ENCODE results near the gene ADSL. TPM values are rescaled to one million over a fixed set of nuclear protein-coding genes. Genes with fewer than 3 reads are reported as not detected.

The ADSL gene
- total and polyA plus RNA-seq, 2 donors (not counting 1 experiment from before 2014, with no cell fraction given), result 61.0 to 63.8 TPM

DNA sequence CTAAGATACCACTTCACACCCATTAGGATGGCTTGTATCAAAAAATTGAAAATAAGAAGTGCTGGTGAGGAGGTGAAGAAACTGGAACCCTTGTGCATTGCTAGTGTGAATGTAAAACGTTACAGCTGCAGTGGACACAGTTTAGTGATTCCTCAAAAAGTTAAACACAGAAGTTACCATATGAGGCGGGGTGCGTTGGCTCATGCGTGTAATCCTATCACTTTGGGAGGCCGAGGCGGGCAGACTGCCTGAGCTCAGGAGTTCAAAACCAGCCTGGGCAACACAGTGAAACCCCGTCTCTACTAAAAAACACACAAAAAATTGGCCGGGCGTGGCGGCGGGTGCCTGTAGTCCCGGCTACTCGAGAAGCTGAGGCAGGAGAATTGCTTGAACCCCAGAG lies 67.6 kb downstream of the ADSL start:
- Mint-ChIP-seq H3K4me1 (peaks cover 65% of the 10 kb centered on the region), H3K27ac (peak overlapping the region; percentile 92), H3K9me3 (ENCODE audit: insufficient read depth) (no peaks in the 10 kb centered on the region), H3K27me3 (no peaks in the 10 kb centered on the region), H3K4me3 (peak overlapping the region; percentile 81)
- peak overlapping the region; percentile 61 to 80 for H3K27ac ChIP-seq (ENCODE audit: low read length in 2 of 2)
- no peaks in the 10 kb centered on the region for H3K27me3 ChIP-seq (replicated peaks in 1 of 4; ENCODE audit: control extremely low read depth in 1 of 4, control insufficient read depth in 3 of 4, insufficient read depth in 4 of 4, low read length in 3 of 4)
- peaks cover 29% of the 10 kb centered on the region for H3K79me2 ChIP-seq (ENCODE audit: control insufficient read depth, insufficient read depth, low read length)
- peak overlapping the region; percentile 76 for H3K4me2 ChIP-seq (replicated peaks; ENCODE audit: low read depth, low read length, poor library complexity, severe bottlenecking)
- H3K36me3 ChIP-seq (replicated peaks in 1 of 2; ENCODE audit: control extremely low read depth in 1 of 2, control insufficient read depth in 1 of 2, extremely low read depth in 1 of 2, insufficient read depth in 2 of 2, low read length in 1 of 2), result peaks cover 0 to 55% of the 10 kb centered on the region in 2 experiments
- H3K9me3 ChIP-seq (ENCODE audit: control extremely low read depth in 1 of 3, control insufficient read depth in 2 of 3, insufficient read depth in 1 of 3, low read length in 2 of 3), result no peaks in the 10 kb centered on the region
- 10% methylated on average over 11 of the region's 13 CpGs for WGBS (ENCODE audit: insufficient coverage)
- TF ChIP-seq EZH2 (IDR thresholded peaks at IDR 0.05; ENCODE audit: borderline replicate concordance, insufficient read depth, low read depth, low read length, poor library complexity, severe bottlenecking), result no peak
- TF ChIP-seq, protein P1, sequence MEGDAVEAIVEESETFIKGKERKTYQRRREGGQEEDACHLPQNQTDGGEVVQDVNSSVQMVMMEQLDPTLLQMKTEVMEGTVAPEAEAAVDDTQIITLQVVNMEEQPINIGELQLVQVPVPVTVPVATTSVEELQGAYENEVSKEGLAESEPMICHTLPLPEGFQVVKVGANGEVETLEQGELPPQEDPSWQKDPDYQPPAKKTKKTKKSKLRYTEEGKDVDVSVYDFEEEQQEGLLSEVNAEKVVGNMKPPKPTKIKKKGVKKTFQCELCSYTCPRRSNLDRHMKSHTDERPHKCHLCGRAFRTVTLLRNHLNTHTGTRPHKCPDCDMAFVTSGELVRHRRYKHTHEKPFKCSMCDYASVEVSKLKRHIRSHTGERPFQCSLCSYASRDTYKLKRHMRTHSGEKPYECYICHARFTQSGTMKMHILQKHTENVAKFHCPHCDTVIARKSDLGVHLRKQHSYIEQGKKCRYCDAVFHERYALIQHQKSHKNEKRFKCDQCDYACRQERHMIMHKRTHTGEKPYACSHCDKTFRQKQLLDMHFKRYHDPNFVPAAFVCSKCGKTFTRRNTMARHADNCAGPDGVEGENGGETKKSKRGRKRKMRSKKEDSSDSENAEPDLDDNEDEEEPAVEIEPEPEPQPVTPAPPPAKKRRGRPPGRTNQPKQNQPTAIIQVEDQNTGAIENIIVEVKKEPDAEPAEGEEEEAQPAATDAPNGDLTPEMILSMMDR (IDR thresholded peaks at IDR 0.05), result no peak
- ChIA-PET CTCF (interaction anchor here (1.0 to 7.2 kb wide), 5 partner anchors 10 to 219 kb away, joined by 3 to 51 read pairs (median 5); no protein-coding TSS in a partner anchor), POLR2A (interaction anchor here (0.6 kb wide), 1 partner anchor 654 kb away, joined by 6 read pairs; no protein-coding TSS in a partner anchor)
- H2AFZ ChIP-seq (ENCODE audit: insufficient read depth, low read depth, low read length, poor library complexity, severe bottlenecking), result no peak overlapping the region
- peak overlapping the region; percentile 54 for H3K9ac ChIP-seq (ENCODE audit: low read length)
- peaks cover 13% of the 10 kb centered on the region for H4K20me1 ChIP-seq (ENCODE audit: control insufficient read depth, insufficient read depth, low read length, poor library complexity, severe bottlenecking)
- DNase-seq, result peak; percentile 77
- intact Hi-C loops (cut with micrococcal nuclease), result loop anchor here (1.0 to 10.0 kb wide), 2 partner anchors 22 to 51 kb away; no protein-coding TSS in a partner anchor
- ATAC-seq (ENCODE audit: low read depth), result peak; percentile 25
- H3K4me1 ChIP-seq (ENCODE audit: control insufficient read depth in 2 of 2, insufficient read depth in 2 of 2, low read length in 2 of 2), result peaks cover 75 to 77% of the 10 kb centered on the region in 2 donors
- peak overlapping the region in 2 of 5 experiments; percentile 2 to 56 for H3K4me3 ChIP-seq (ENCODE audit: control extremely low read depth in 1 of 5, extremely low read depth in 1 of 5, insufficient read depth in 1 of 5, low read depth in 2 of 5, low read length in 4 of 5)

DNA sequence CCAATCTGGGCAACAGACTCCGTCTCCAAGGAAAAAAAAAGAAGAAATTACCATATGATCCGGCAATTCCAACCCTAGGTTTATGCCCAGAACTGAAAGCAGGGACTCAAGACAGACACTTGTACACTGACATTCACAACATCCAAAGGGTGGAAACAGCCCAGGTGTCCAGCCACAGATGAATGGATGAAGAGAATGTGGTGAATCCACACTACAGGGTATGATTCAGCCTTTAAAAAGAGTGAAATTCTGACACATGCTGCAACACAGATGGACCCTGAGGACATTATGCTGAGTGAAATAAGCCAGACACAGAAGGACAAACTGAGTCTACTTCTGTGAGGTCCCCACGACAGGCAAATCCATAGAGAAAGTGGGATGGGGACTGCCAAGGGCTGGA lies 68.0 kb downstream of the ADSL start:
- ATAC-seq (ENCODE audit: low read depth), result peak; percentile 3
- H3K4me1 Mint-ChIP-seq, result peaks cover 66% of the 10 kb centered on the region
- peak overlapping the region; percentile 54 for H3K9ac ChIP-seq (ENCODE audit: low read length)

More for the DNA sequence above, 68.0 kb downstream of the ADSL start:
- no peaks in the 10 kb centered on the region for H3K9me3 Mint-ChIP-seq (ENCODE audit: insufficient read depth)
- Histone ChIP-seq H3K4me2 (replicated peaks; ENCODE audit: low read depth, low read length, poor library complexity, severe bottlenecking) (peak overlapping the region; percentile 76), H2AFZ (ENCODE audit: insufficient read depth, low read depth, low read length, poor library complexity, severe bottlenecking) (no peak overlapping the region), H3K9me3 (ENCODE audit: control extremely low read depth in 1 of 3, control insufficient read depth in 2 of 3, insufficient read depth in 1 of 3, low read length in 2 of 3) (no peaks in the 10 kb centered on the region), H3K4me3 (ENCODE audit: control extremely low read depth in 1 of 5, extremely low read depth in 1 of 5, insufficient read depth in 1 of 5, low read depth in 2 of 5, low read length in 4 of 5) (peak overlapping the region in 4 of 5 experiments; percentile 2 to 56 (median 38)), H3K36me3 (replicated peaks in 1 of 2; ENCODE audit: control extremely low read depth in 1 of 2, control insufficient read depth in 1 of 2, extremely low read depth in 1 of 2, insufficient read depth in 2 of 2, low read length in 1 of 2) (peaks cover 0 to 55% of the 10 kb centered on the region in 2 experiments), H3K79me2 (ENCODE audit: control insufficient read depth, insufficient read depth, low read length) (peaks cover 29% of the 10 kb centered on the region), H3K27ac (ENCODE audit: low read length in 2 of 2) (peak overlapping the region; percentile 61 to 80), H4K20me1 (ENCODE audit: control insufficient read depth, insufficient read depth, low read length, poor library complexity, severe bottlenecking) (peaks cover 13% of the 10 kb centered on the region), H3K4me1 (ENCODE audit: control insufficient read depth in 2 of 2, insufficient read depth in 2 of 2, low read length in 2 of 2) (peaks cover 77 to 81% of the 10 kb centered on the region in 2 donors), H3K27me3 (replicated peaks in 1 of 4; ENCODE audit: control extremely low read depth in 1 of 4, control insufficient read depth in 3 of 4, insufficient read depth in 4 of 4, low read length in 3 of 4) (no peaks in the 10 kb centered on the region)
- no peak for DNase-seq
- TF ChIP-seq, protein P1 (IDR thresholded peaks at IDR 0.05), result no peak
- TF ChIP-seq EZH2 (IDR thresholded peaks at IDR 0.05; ENCODE audit: borderline replicate concordance, insufficient read depth, low read depth, low read length, poor library complexity, severe bottlenecking), result no peak
- WGBS (ENCODE audit: insufficient coverage), result 35% methylated on average over 2 of the region's 3 CpGs
- H3K27ac Mint-ChIP-seq, result peak overlapping the region; percentile 92
- H3K4me3 Mint-ChIP-seq, result peak overlapping the region; percentile 81
- POLR2A ChIA-PET, result interaction anchor here (1.0 kb wide), 1 partner anchor 23 kb away, joined by 3 read pairs; no protein-coding TSS in a partner anchor
- CTCF ChIA-PET, result interaction anchor here (1.5 to 7.2 kb wide), 5 partner anchors 15 to 232 kb away, joined by 4 to 51 read pairs (median 5); no protein-coding TSS in a partner anchor
- intact Hi-C loops (cut with micrococcal nuclease), result loop anchor here (1.0 to 10.0 kb wide), 2 partner anchors 22 to 50 kb away; no protein-coding TSS in a partner anchor
- H3K27me3 Mint-ChIP-seq, result no peaks in the 10 kb centered on the region

All from B cell (primary cell).